ENCODE results near the gene TIMP4. TPM values are rescaled to one million over a fixed set of nuclear protein-coding genes. Genes with fewer than 3 reads are reported as not detected.

Gene TIMP4
- total RNA-seq, 1 experiment from 2014 or later, result 8.4 TPM

DNA sequence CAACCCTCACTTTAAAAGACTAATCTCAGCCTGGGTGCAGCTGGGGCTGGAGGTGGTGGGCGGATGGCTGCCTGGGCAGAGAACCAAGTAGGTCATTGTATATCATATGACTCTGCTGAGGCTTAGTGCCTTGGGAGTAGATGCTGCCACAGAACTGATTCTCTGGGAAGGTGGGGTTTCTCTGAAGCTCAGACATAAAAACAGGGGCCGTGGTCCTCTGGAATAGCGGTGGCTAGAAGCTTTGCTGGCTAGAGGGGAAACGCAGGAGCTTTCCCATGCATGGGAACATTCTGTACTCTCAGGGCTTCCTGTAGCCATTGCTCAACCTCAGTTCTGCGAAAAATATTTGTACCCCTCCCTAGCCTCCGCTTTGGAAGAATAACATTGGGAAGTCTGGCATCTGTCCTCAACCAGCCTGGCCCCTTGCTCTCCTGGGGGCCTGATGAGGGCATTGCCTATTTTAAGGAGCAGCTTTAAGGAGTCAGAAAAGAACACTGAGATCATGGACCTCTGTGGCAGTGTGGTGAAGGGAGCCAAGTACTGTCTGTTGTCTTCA lies 14.7 kb downstream of the TIMP4 start:
- no peaks in the 10 kb centered on the region; a peak in 1 of 4 replicates for H3K4me1 Mint-ChIP-seq
- H3K23me2 ChIP-seq (ENCODE audit: insufficient read length, low read depth, low read length, poor library complexity, severe bottlenecking), result no peaks in the 10 kb centered on the region
- no peak overlapping the region for H3K4me2 ChIP-seq (ENCODE audit: insufficient read depth, insufficient read length, low read length)
- H2BK120ac ChIP-seq (ENCODE audit: low read depth, low read length, poor library complexity, severe bottlenecking), result no peak overlapping the region
- no peak overlapping the region for H4K5ac ChIP-seq (ENCODE audit: insufficient read length, low read depth, low read length)
- H3K27ac Mint-ChIP-seq, result peak overlapping the region in 1 of 3 experiments; percentile 40; a peak in 1 of 7 replicates
- no CpG with 5 or more reads among the region's 6 CpGs for WGBS (ENCODE audit: extremely low coverage, insufficient read length, low lambda C conversion rate)
- H3T11ph ChIP-seq (ENCODE audit: low read length), result no peak overlapping the region
- no peak for DNase-seq
- no peak overlapping the region for H3K56ac ChIP-seq (ENCODE audit: insufficient read length, low read depth, low read length)
- H3K79me2 ChIP-seq (ENCODE audit: insufficient read depth, low read length), result no peaks in the 10 kb centered on the region
- H2AFZ ChIP-seq (ENCODE audit: low read length), result no peak overlapping the region
- no peak overlapping the region for H4K91ac ChIP-seq (ENCODE audit: insufficient read length, low read depth, low read length)
- H3K4me1 ChIP-seq (ENCODE audit: insufficient read depth, low read length), result no peaks in the 10 kb centered on the region
- no peak overlapping the region for H4K8ac ChIP-seq (replicated peaks; ENCODE audit: insufficient read length, low read depth, low read length)
- no peak overlapping the region for H3K27ac ChIP-seq (ENCODE audit: insufficient read length, low read depth, low read length)
- no peaks in the 10 kb centered on the region for H3K27me3 Mint-ChIP-seq (ENCODE audit: low read depth)
- H4K20me1 ChIP-seq (ENCODE audit: control insufficient read depth, insufficient read depth, insufficient read length), result no peaks in the 10 kb centered on the region
- H3K79me1 ChIP-seq (ENCODE audit: insufficient read depth, low read depth, low read length, poor library complexity, severe bottlenecking), result no peaks in the 10 kb centered on the region
- no peaks in the 10 kb centered on the region for H3K9me3 Mint-ChIP-seq
- no peak overlapping the region for H2AK5ac ChIP-seq (ENCODE audit: insufficient read length, low read length)
- no peak overlapping the region for H2BK12ac ChIP-seq (ENCODE audit: insufficient read length, low read depth, low read length)
- no peak overlapping the region for H2BK5ac ChIP-seq (ENCODE audit: insufficient read length, low read length)
- H3K23ac ChIP-seq (ENCODE audit: insufficient read length, low read depth, low read length), result no peak overlapping the region
- H3K27me3 ChIP-seq (ENCODE audit: insufficient read depth, low read length), result no peaks in the 10 kb centered on the region
- H3K18ac ChIP-seq (ENCODE audit: insufficient read length, low read depth, low read length), result no peak overlapping the region
- H3K9ac ChIP-seq (ENCODE audit: extremely low read depth, insufficient read length, low read length), result no peak overlapping the region
- H2BK20ac ChIP-seq (ENCODE audit: low read depth, low read length, poor library complexity, severe bottlenecking), result no peak overlapping the region
- H3K4me3 Mint-ChIP-seq, result no peak overlapping the region; a peak in 1 of 5 replicates
- peaks cover 3 to 7% (median 5%) of the 10 kb centered on the region in 3 experiments; a peak in 5 of 7 replicates for H3K36me3 Mint-ChIP-seq (ENCODE audit: insufficient read depth in 1 of 3, low read depth in 3 of 3)
- no peak overlapping the region for H3K14ac ChIP-seq (ENCODE audit: insufficient read depth, low read length)
- H2BK15ac ChIP-seq (ENCODE audit: low read depth, low read length), result no peak overlapping the region
- H3K9me3 ChIP-seq (ENCODE audit: control insufficient read depth, low read depth, low read length), result no peaks in the 10 kb centered on the region
- TF ChIP-seq, protein P1, sequence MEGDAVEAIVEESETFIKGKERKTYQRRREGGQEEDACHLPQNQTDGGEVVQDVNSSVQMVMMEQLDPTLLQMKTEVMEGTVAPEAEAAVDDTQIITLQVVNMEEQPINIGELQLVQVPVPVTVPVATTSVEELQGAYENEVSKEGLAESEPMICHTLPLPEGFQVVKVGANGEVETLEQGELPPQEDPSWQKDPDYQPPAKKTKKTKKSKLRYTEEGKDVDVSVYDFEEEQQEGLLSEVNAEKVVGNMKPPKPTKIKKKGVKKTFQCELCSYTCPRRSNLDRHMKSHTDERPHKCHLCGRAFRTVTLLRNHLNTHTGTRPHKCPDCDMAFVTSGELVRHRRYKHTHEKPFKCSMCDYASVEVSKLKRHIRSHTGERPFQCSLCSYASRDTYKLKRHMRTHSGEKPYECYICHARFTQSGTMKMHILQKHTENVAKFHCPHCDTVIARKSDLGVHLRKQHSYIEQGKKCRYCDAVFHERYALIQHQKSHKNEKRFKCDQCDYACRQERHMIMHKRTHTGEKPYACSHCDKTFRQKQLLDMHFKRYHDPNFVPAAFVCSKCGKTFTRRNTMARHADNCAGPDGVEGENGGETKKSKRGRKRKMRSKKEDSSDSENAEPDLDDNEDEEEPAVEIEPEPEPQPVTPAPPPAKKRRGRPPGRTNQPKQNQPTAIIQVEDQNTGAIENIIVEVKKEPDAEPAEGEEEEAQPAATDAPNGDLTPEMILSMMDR (conservative IDR thresholded peaks at IDR 0.05), result no peak
- no peak overlapping the region for H3K4ac ChIP-seq (ENCODE audit: low read depth, low read length)
